Measurements from ENCODE around the gene ENO4.

DNA sequence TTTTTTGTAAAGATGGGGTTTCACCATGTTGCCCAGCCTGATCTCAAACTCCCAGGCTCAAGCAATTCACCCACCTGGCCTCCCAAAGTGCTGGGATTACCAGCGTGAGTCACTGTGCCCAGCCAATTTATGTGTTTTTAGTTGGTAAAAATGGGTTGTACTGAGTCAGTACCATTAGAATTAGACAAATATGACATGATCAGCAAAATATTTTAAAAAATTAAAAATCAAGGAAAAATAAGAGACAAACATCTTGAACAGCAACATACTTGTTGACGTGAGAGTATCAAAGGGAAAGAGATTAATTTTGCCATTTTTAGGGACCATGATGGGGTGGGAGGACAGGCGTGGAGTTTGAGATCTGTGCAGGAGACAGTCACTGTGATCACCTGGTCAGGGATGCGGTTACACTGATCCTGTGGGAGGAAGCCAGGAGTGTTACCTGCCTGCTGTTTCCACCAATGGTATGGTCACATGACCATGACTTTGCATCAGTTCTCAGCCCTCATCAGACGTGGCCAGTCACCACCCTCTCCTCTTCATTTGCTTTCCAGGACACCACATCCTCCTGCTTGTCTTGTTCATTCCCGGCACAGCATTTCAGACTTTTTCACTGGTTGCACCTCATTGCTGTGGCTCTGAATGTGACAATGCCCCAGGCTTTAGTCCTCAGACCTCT is 29.2 kb upstream of the ENO4 start:
- no peak for TF ChIP-seq SIN3A (IDR thresholded peaks at IDR 0.05; ENCODE audit: borderline replicate concordance, low read depth, low read length)
- no peak for TF ChIP-seq MEF2A (IDR thresholded peaks at IDR 0.05; ENCODE audit: borderline replicate concordance, low read depth)
- TF ChIP-seq, protein P1, sequence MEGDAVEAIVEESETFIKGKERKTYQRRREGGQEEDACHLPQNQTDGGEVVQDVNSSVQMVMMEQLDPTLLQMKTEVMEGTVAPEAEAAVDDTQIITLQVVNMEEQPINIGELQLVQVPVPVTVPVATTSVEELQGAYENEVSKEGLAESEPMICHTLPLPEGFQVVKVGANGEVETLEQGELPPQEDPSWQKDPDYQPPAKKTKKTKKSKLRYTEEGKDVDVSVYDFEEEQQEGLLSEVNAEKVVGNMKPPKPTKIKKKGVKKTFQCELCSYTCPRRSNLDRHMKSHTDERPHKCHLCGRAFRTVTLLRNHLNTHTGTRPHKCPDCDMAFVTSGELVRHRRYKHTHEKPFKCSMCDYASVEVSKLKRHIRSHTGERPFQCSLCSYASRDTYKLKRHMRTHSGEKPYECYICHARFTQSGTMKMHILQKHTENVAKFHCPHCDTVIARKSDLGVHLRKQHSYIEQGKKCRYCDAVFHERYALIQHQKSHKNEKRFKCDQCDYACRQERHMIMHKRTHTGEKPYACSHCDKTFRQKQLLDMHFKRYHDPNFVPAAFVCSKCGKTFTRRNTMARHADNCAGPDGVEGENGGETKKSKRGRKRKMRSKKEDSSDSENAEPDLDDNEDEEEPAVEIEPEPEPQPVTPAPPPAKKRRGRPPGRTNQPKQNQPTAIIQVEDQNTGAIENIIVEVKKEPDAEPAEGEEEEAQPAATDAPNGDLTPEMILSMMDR (IDR thresholded peaks at IDR 0.05) = no peak
- TF ChIP-seq, protein P2, sequence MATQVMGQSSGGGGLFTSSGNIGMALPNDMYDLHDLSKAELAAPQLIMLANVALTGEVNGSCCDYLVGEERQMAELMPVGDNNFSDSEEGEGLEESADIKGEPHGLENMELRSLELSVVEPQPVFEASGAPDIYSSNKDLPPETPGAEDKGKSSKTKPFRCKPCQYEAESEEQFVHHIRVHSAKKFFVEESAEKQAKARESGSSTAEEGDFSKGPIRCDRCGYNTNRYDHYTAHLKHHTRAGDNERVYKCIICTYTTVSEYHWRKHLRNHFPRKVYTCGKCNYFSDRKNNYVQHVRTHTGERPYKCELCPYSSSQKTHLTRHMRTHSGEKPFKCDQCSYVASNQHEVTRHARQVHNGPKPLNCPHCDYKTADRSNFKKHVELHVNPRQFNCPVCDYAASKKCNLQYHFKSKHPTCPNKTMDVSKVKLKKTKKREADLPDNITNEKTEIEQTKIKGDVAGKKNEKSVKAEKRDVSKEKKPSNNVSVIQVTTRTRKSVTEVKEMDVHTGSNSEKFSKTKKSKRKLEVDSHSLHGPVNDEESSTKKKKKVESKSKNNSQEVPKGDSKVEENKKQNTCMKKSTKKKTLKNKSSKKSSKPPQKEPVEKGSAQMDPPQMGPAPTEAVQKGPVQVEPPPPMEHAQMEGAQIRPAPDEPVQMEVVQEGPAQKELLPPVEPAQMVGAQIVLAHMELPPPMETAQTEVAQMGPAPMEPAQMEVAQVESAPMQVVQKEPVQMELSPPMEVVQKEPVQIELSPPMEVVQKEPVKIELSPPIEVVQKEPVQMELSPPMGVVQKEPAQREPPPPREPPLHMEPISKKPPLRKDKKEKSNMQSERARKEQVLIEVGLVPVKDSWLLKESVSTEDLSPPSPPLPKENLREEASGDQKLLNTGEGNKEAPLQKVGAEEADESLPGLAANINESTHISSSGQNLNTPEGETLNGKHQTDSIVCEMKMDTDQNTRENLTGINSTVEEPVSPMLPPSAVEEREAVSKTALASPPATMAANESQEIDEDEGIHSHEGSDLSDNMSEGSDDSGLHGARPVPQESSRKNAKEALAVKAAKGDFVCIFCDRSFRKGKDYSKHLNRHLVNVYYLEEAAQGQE (IDR thresholded peaks at IDR 0.05; ENCODE audit: low read depth, low read length) = no peak
- no peak for TF ChIP-seq FOSL2 (IDR thresholded peaks at IDR 0.05; ENCODE audit: borderline replicate concordance, low read depth)
- TF ChIP-seq CHD2 (IDR thresholded peaks at IDR 0.05; ENCODE audit: low read length, partially characterized antibody) = no peak
- TF ChIP-seq, protein P3, sequence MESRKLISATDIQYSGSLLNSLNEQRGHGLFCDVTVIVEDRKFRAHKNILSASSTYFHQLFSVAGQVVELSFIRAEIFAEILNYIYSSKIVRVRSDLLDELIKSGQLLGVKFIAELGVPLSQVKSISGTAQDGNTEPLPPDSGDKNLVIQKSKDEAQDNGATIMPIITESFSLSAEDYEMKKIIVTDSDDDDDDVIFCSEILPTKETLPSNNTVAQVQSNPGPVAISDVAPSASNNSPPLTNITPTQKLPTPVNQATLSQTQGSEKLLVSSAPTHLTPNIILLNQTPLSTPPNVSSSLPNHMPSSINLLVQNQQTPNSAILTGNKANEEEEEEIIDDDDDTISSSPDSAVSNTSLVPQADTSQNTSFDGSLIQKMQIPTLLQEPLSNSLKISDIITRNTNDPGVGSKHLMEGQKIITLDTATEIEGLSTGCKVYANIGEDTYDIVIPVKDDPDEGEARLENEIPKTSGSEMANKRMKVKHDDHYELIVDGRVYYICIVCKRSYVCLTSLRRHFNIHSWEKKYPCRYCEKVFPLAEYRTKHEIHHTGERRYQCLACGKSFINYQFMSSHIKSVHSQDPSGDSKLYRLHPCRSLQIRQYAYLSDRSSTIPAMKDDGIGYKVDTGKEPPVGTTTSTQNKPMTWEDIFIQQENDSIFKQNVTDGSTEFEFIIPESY (IDR thresholded peaks at IDR 0.05; ENCODE audit: borderline replicate concordance, low read depth) = no peak
- TF ChIP-seq POLR2AphosphoS5 (IDR thresholded peaks at IDR 0.05; ENCODE audit: low read depth, low read length) = no peak
- TF ChIP-seq, protein P4, sequence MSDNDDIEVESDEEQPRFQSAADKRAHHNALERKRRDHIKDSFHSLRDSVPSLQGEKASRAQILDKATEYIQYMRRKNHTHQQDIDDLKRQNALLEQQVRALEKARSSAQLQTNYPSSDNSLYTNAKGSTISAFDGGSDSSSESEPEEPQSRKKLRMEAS (IDR thresholded peaks at IDR 0.05; ENCODE audit: low read depth) = no peak
